Keratinocyte (primary cell): Measurements from ENCODE around the gene RASAL2.

Experiments
- CTCF ChIP-seq, 3 experiments: IDR thresholded peaks in 1 of 3; conservative IDR thresholded peaks in 1 of 3; optimal IDR thresholded peaks in 1 of 3; 2 replicates in 2 of 3; 3 replicates in 1 of 3; pipeline versions ENCODE3 to v1.5.1; 2011; ENCODE audit warnings: low read length in 3 of 3, mild to moderate bottlenecking in 3 of 3, moderate library complexity in 2 of 3, control low read depth in 1 of 3, inconsistent platforms in 1 of 3; ENCODE audit not compliant: insufficient read depth in 2 of 3; ENCODE audit errors: extremely low read depth in 1 of 3
- EZH2 ChIP-seq: IDR thresholded peaks from one replicate; pipeline ENCODE4 v1.6.1; 2012; ENCODE audit warnings: inconsistent platforms, mild to moderate bottlenecking, low read length, moderate library complexity

DNA sequence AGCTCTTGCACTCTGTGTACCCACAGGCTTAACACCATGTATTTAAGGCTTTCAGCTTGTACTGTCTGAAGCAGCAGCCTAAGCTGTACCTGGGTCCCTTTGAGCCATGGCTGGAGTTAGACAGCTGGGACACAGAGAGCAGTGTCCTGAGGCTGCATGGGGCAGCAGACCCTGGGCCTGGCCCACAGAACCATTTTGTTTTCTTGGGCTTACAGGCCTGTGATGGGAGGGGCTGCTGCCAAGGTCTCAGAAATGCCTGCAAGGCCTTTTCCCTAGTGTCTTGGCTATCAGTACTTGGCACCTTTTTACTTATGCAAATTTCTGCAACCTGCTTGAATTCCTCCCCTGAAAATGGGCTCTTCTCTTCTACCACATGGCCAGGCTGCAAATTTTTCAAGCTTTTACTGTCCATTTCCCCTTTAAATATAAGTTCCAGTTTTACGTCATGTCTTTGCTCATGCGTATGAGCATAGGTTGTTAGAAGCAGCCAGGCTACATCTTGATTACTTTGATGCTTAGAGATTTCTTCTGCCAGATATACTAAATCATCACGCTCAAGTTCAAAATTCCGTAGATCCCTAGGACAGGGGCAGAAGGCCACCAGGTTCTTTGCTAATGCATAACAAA, 259.0 kb downstream of the RASAL2 start:
- TF ChIP-seq CTCF (optimal IDR thresholded peaks at IDR 0.05 in 1 of 3, IDR thresholded peaks at IDR 0.05 in 1 of 3, conservative IDR thresholded peaks at IDR 0.05 in 1 of 3; ENCODE audit: extremely low read depth in 1 of 3, insufficient read depth in 2 of 3, low read length in 3 of 3): no peak
- TF ChIP-seq EZH2: no peak
